GM12878 (cell line): ENCODE measurements around the gene ZPBP. TPM values are rescaled to one million over a fixed set of nuclear protein-coding genes. Genes with fewer than 3 reads are reported as not detected.

Experiments used
- ATAC-seq: fragments of 200-7000 bp; cut with Tn5 transposase; 3 replicates; pipeline ENCODE4 v1.9.1; 2020; ENCODE audit warnings: mild to moderate bottlenecking, moderate library complexity
- BruUV-seq: library from RNA; stranded (reverse); fragments of 400-500 nt; replicated peaks from 2 replicates; lab custom pipeline; 2021; lab: Mats Ljungman, UMichigan
- CTCF ChIA-PET: fragments of 300-600 bp; sonication (Branson Sonifier 250); formaldehyde crosslinking; extraction: SDS; loops from one replicate; lab custom pipeline; 2021; ENCODE audit warnings: inconsistent platforms; lab: Yijun Ruan, JAX
- POLR2A ChIA-PET: fragments of 350-600 bp; formaldehyde crosslinking; extraction: SDS; loops from one replicate; lab custom pipeline; 2021; ENCODE audit warnings: inconsistent platforms; lab: Charles Lee
- RAD21 ChIA-PET: fragments of 300-600 bp; sonication (Branson Sonifier 250); formaldehyde crosslinking; loops from one replicate; lab custom pipeline; 2023; ENCODE audit warnings: antibody characterized with exemption; ENCODE audit not compliant: unreplicated experiment; lab: Charles Lee
- SMC1A ChIA-PET: fragments of 300-600 bp; sonication (Branson Sonifier 250); formaldehyde crosslinking; loops from one replicate; lab custom pipeline; 2023; ENCODE audit not compliant: unreplicated experiment, uncharacterized antibody; lab: Charles Lee
- DNase-seq: peaks from one replicate; pipeline ENCODE4 v3.0.0-alpha.2; 2011; ENCODE audit warnings: low read depth, low spot score
- FAIRE-seq: peaks from 3 replicates; lab custom pipeline; 2011; peaks lifted over from hg19 to GRCh38; lab: Jason Lieb, UNC
- H2AFZ ChIP-seq: 2 replicates; pipeline ENCODE4 v1.6.0; 2011; ENCODE audit warnings: low read depth, low read length, control low read depth; ENCODE audit not compliant: control insufficient read depth
- H3K27ac ChIP-seq: 2 replicates; pipeline ENCODE4 v1.5.1; 2011; ENCODE audit warnings: control low read depth; ENCODE audit not compliant: control insufficient read depth, insufficient read depth
- H3K27me3 ChIP-seq, 2 experiments: replicated peaks in 1 of 2; 2 replicates each; pipeline versions ENCODE4 v1.6.0 to v1.6.1; 2011; ENCODE audit warnings: low read length in 1 of 2; ENCODE audit not compliant: control insufficient read depth in 2 of 2, insufficient read depth in 2 of 2
- H3K36me3 ChIP-seq, 2 experiments: 2 replicates each; pipeline ENCODE4 v1.5.1; 2011; ENCODE audit warnings: low read length in 1 of 2; ENCODE audit not compliant: control insufficient read depth in 2 of 2, insufficient read depth in 2 of 2
- H3K4me1 ChIP-seq: 2 replicates; pipeline ENCODE4 v1.6.1; 2011; ENCODE audit warnings: mild to moderate bottlenecking, low read length, moderate library complexity, mixed read lengths; ENCODE audit not compliant: control insufficient read depth, insufficient read depth
- H3K4me2 ChIP-seq: 2 replicates; pipeline ENCODE4 v1.6.0; 2011; ENCODE audit warnings: control low read depth; ENCODE audit not compliant: control insufficient read depth, insufficient read depth
- H3K4me3 ChIP-seq: fragments of 200-600 bp; sonication (generic); 2 replicates; pipeline ENCODE4 v1.5.1; 2016
- H3K79me2 ChIP-seq: 2 replicates; pipeline ENCODE4 v1.6.0; 2011; ENCODE audit warnings: low read length; ENCODE audit not compliant: control insufficient read depth, insufficient read depth
- H3K9ac ChIP-seq: 2 replicates; pipeline ENCODE4 v1.8.0; 2011; ENCODE audit warnings: low read length, control low read depth, mixed read lengths; ENCODE audit not compliant: control insufficient read depth, insufficient read depth
- H3K9me3 ChIP-seq: replicated peaks from 3 replicates; pipeline ENCODE4 v1.5.1; 2011; ENCODE audit warnings: mild to moderate bottlenecking, low read length; ENCODE audit not compliant: control insufficient read depth, insufficient read depth
- H4K20me1 ChIP-seq: 2 replicates; pipeline ENCODE4 v1.6.0; 2011; ENCODE audit not compliant: control insufficient read depth, insufficient read depth
- ATF3 ChIP-seq: IDR thresholded peaks from 2 replicates; pipeline ENCODE4 v1.6.1; 2011; ENCODE audit warnings: low read depth, mild to moderate bottlenecking, low read length, moderate library complexity, borderline replicate concordance; ENCODE audit errors: extremely low read depth
- ATF7 ChIP-seq: fragments of 450-650 bp; IDR thresholded peaks from 2 replicates; pipeline ENCODE4 v1.6.1; 2016; ENCODE audit warnings: low read depth, mild to moderate bottlenecking
- FOXM1 ChIP-seq: IDR thresholded peaks from 2 replicates; pipeline ENCODE4 v1.6.1; 2012; ENCODE audit warnings: low read depth, mild to moderate bottlenecking, inconsistent platforms, low read length, moderate library complexity
- HDAC6 ChIP-seq: fragments of 200-600 bp; sonication (generic); IDR thresholded peaks from one replicate; pipeline ENCODE4 v1.8.0; 2017; ENCODE audit warnings: antibody characterized with exemption; ENCODE audit not compliant: unreplicated experiment
- JUNB ChIP-seq: IDR thresholded peaks from 2 replicates; pipeline ENCODE4 v1.6.1; 2016; ENCODE audit warnings: antibody characterized with exemption, mild to moderate bottlenecking
- MLLT1 ChIP-seq: fragments of 450-650 bp; IDR thresholded peaks from 2 replicates; pipeline ENCODE4 v1.6.1; 2016; ENCODE audit warnings: mild to moderate bottlenecking
- MYC ChIP-seq: IDR thresholded peaks from 2 replicates; pipeline ENCODE4 v1.6.1; 2011; ENCODE audit warnings: mild to moderate bottlenecking, low read length, moderate library complexity, inconsistent platforms; ENCODE audit not compliant: insufficient read depth, insufficient replicate concordance, insufficient read length, severe bottlenecking
- PAX5 ChIP-seq: IDR thresholded peaks from 2 replicates; pipeline ENCODE4 v1.6.1; 2011; ENCODE audit warnings: low read depth, low read length, borderline replicate concordance
- RELA ChIP-seq: fragments of 450-650 bp; IDR thresholded peaks from 2 replicates; pipeline ENCODE4 v1.8.0; 2014; ENCODE audit warnings: borderline replicate concordance; ENCODE audit not compliant: partially characterized antibody
- STAT3 ChIP-seq: IDR thresholded peaks from 2 replicates; pipeline ENCODE4 v1.6.1; 2011; ENCODE audit warnings: low read depth, low read length, improper control_type of control experiment
- TBL1XR1 ChIP-seq: IDR thresholded peaks from 2 replicates; pipeline ENCODE4 v1.6.1; 2012; ENCODE audit warnings: low read depth, low read length, improper control_type of control experiment
- ZNF384 ChIP-seq: IDR thresholded peaks from 2 replicates; pipeline ENCODE4 v1.6.1; 2012; ENCODE audit warnings: low read depth, mild to moderate bottlenecking, low read length, improper control_type of control experiment, borderline replicate concordance
- ZNF622 ChIP-seq: fragments of 450-650 bp; IDR thresholded peaks from 2 replicates; pipeline ENCODE4 v1.6.1; 2017; ENCODE audit warnings: mild to moderate bottlenecking, inconsistent platforms
- WGBS: methylation state at CpG from one replicate; pipeline ENCODE4 v1.1.6; 2016; ENCODE audit warnings: low lambda C conversion rate; ENCODE audit not compliant: insufficient replicate concordance, insufficient coverage; ENCODE audit errors: missing lambda C conversion rate; 5-methylcytosine and 5-hydroxymethylcytosine counted together
- in situ Hi-C: fragments of 300-500 bp; cut with MboI; formaldehyde crosslinking; loops from 9 replicates; pipeline ENCODE4 v1.14.3; 2018; ENCODE audit warnings: mixed read lengths
- intact Hi-C: fragments of 100-400 bp; cut with micrococcal nuclease; formaldehyde crosslinking; loops from one replicate; pipeline ENCODE4 v1.14.2; 2022; ENCODE audit not compliant: unreplicated experiment
- polyA plus RNA-seq, 11 experiments: library from polyadenylated mRNA; depleted of rRNA in 4 of 11; unstranded in 6 of 11; stranded (reverse) in 5 of 11; fragments of >200 nt; fragmentation: Nextera tagmentation in 4 of 11; fragmentation: Illumina TruSeq in 1 of 11; extraction: Ambion mirVana in 4 of 11; extraction: Trizol in 1 of 11; gene quantifications; 1 replicate in 1 of 11; 2 replicates in 10 of 11; pipeline versions ENCODE4 v1.2.1 to v1.2.3, GENCODE V29; 2011 to 2016; ENCODE audit warnings: inconsistent platforms in 2 of 11, missing spikeins in 2 of 11, low read depth in 1 of 11
- total RNA-seq, 4 experiments: library from RNA; depleted of rRNA in 3 of 4; stranded (reverse); fragments of >200 nt in 3 of 4; fragmentation: Illumina TruSeq in 1 of 4; extraction: Trizol in 1 of 4; gene quantifications; 2 replicates each; pipeline versions ENCODE4 v1.2.1 to v1.2.3, GENCODE V29; 2013 to 2021
- TF ChIP-seq, protein P1 (sequence below): fragments of 450-650 bp; formaldehyde crosslinking; IDR thresholded peaks from 2 replicates; pipeline ENCODE4 v1.4.0; 2022; ENCODE audit warnings: mild to moderate bottlenecking, moderate library complexity

The ZPBP gene
- total and polyA plus RNA-seq, 10 of the 15 experiments (the other 5 are each of a cell fraction or from before 2014, with no cell fraction given), result not detected

GRCh38 chr7:49995681-49996080 lies 97.4 kb downstream of the ZPBP start:
- CTCF ChIA-PET, result no interaction called here
- 8% methylated on average over 6 of the region's 6 CpGs for WGBS
- in situ Hi-C loops, result no loop called here

GRCh38 chr7:49986191-49986590 lies 106.9 kb downstream of the ZPBP start:
- H3K4me3 ChIP-seq, result no peak overlapping the region
- no peaks in the 10 kb centered on the region for H3K4me1 ChIP-seq
- H3K9me3 ChIP-seq, result no peaks in the 10 kb centered on the region
- POLR2A ChIA-PET, result no interaction called here
- intact Hi-C loops, result no loop called here
- no peaks in the 10 kb centered on the region for H3K79me2 ChIP-seq
- DNase-seq (no peak), FAIRE-seq (no peak), ATAC-seq (no peak)
- in situ Hi-C loops, result no loop called here
- H4K20me1 ChIP-seq, result no peaks in the 10 kb centered on the region
- H3K4me2 ChIP-seq, result no peak overlapping the region
- SMC1A ChIA-PET, result no interaction called here
- H3K27me3 ChIP-seq, result no peaks in the 10 kb centered on the region; a peak in 1 of 4 replicates
- BruUV-seq, result no TSS peak
- WGBS, result 0% methylated on average over 5 of the region's 5 CpGs
- no peak overlapping the region for H3K27ac ChIP-seq
- CTCF ChIA-PET, result no interaction called here
- RAD21 ChIA-PET, result no interaction called here
- no peaks in the 10 kb centered on the region for H3K36me3 ChIP-seq
- H2AFZ ChIP-seq, result no peak overlapping the region
- H3K9ac ChIP-seq, result no peak overlapping the region
- TF ChIP-seq ZNF384 (no peak), MLLT1 (no peak), ATF7 (no peak), TBL1XR1 (no peak), FOXM1 (no peak), RELA (no peak), ATF3 (no peak), HDAC6 (no peak), STAT3 (no peak)
- TF ChIP-seq, protein P1, sequence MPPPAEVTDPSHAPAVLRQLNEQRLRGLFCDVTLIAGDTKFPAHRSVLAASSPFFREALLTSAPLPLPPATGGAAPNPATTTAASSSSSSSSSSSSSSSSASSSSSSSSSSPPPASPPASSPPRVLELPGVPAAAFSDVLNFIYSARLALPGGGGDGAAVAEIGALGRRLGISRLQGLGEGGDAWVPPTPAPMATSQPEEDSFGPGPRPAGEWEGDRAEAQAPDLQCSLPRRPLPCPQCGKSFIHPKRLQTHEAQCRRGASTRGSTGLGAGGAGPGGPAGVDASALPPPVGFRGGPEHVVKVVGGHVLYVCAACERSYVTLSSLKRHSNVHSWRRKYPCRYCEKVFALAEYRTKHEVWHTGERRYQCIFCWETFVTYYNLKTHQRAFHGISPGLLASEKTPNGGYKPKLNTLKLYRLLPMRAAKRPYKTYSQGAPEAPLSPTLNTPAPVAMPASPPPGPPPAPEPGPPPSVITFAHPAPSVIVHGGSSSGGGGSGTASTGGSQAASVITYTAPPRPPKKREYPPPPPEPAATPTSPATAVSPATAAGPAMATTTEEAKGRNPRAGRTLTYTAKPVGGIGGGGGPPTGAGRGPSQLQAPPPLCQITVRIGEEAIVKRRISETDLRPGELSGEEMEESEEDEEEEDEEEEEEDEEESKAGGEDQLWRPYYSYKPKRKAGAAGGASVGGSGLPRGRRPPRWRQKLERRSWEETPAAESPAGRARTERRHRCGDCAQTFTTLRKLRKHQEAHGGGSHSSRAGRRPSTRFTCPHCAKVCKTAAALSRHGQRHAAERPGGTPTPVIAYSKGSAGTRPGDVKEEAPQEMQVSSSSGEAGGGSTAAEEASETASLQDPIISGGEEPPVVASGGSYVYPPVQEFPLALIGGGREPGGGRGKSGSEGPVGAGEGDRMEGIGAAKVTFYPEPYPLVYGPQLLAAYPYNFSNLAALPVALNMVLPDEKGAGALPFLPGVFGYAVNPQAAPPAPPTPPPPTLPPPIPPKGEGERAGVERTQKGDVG, result no peak

More at GRCh38 chr7:49995681-49996080, 97.4 kb downstream of the ZPBP start:
- Histone ChIP-seq H3K27ac (no peak overlapping the region), H3K79me2 (no peaks in the 10 kb centered on the region)
- FAIRE-seq, result no peak
- TF ChIP-seq PAX5 (no peak), JUNB (no peak), MYC (no peak), ZNF622 (no peak)
- TF ChIP-seq, all 136 proteins: peak for 0
- ATAC-seq (no peak), DNase-seq (no peak)
- intact Hi-C loops, result no loop called here
- no peak overlapping the region for H3K4me3 ChIP-seq
- H3K9me3 ChIP-seq, result no peaks in the 10 kb centered on the region
- no peak overlapping the region for H3K4me2 ChIP-seq
- H3K4me1 ChIP-seq, result no peaks in the 10 kb centered on the region
- ChIA-PET RAD21 (no interaction called here), POLR2A (no interaction called here), SMC1A (no interaction called here)
- no TSS peak for BruUV-seq
- no peaks in the 10 kb centered on the region for H4K20me1 ChIP-seq
- no peaks in the 10 kb centered on the region for H3K36me3 ChIP-seq
- no peaks in the 10 kb centered on the region; a peak in 3 of 4 replicates for H3K27me3 ChIP-seq
- no peak overlapping the region for H3K9ac ChIP-seq
- H2AFZ ChIP-seq, result no peak overlapping the region
